Type B pancreatic cell (in vitro differentiated cells): Measurements from ENCODE around the gene SAP130. TPM values are rescaled to one million over a fixed set of nuclear protein-coding genes. Genes with fewer than 3 reads are reported as not detected.

Experiments used
- DNase-seq: peaks from one replicate; pipeline ENCODE4 v3.0.0; 2021; ENCODE audit warnings: mixed read lengths; ENCODE audit not compliant: unreplicated experiment; ENCODE audit errors: extremely low spot score
- H3K27ac Mint-ChIP-seq: 2 replicates; pipeline ENCODE4 v1.8.0; 2021; ENCODE audit warnings: mild to moderate bottlenecking, mixed read lengths
- H3K27me3 Mint-ChIP-seq: 2 replicates; pipeline ENCODE4 v1.8.0; 2021; ENCODE audit warnings: mixed read lengths
- H3K36me3 Mint-ChIP-seq: 2 replicates; pipeline ENCODE4 v1.8.0; 2021; ENCODE audit warnings: mixed read lengths
- H3K4me1 Mint-ChIP-seq: one replicate; pipeline ENCODE4 v1.8.0; 2021; ENCODE audit warnings: mixed read lengths; ENCODE audit not compliant: unreplicated experiment
- H3K4me3 Mint-ChIP-seq: 2 replicates; pipeline ENCODE4 v1.8.0; 2021; ENCODE audit warnings: mild to moderate bottlenecking, mixed read lengths
- H3K9me3 Mint-ChIP-seq: 2 replicates; pipeline ENCODE4 v1.8.0; 2021; ENCODE audit warnings: mixed read lengths
- CTCF ChIP-seq: fragments of 200-600 bp; sonication (generic); conservative IDR thresholded peaks from 2 replicates; pipeline ENCODE4 v1.5.0; 2021; ENCODE audit warnings: antibody characterized with exemption, mild to moderate bottlenecking
- total RNA-seq: library from RNA; stranded (reverse); gene quantifications from 2 replicates; pipeline ENCODE4 v1.2.1, GENCODE V29; 2021; ENCODE audit warnings: low replicate concordance

SAP130 gene
- total RNA-seq, 1 donor from 2014 or later: 41.9 TPM

- Mint-ChIP-seq H3K27me3 (no peaks in the 10 kb centered on the region), H3K36me3 (peaks cover 7% of the 10 kb centered on the region), H3K9me3 (no peaks in the 10 kb centered on the region), H3K4me3 (no peak overlapping the region), H3K4me1 (peaks cover 16% of the 10 kb centered on the region), H3K27ac (no peak overlapping the region)
- TF ChIP-seq CTCF: no peak
- no peak for DNase-seq
Measured at GRCh38 chr2:127891811-127892210, 136.0 kb downstream of the SAP130 start.

Other genes starting within 250 kb of the SAP130 start
- 54.7 and 58.4 TPM in 2 replicates for gene WDR33, start 216.9 kb downstream of the SAP130 start, total RNA-seq
- 36.0 and 52.6 TPM in 2 replicates for gene POLR2D, start 169.9 kb downstream of the SAP130 start, total RNA-seq
- 20.1 and 21.9 TPM in 2 replicates for gene AMMECR1L, start 142.1 kb downstream of the SAP130 start, total RNA-seq
- 43.8 and 51.1 TPM in 2 replicates for gene UGGT1, start 63.1 kb upstream of the SAP130 start, total RNA-seq